Iris pigment epithelial cell (primary cell): Measurements from ENCODE around the gene MAGOH.
"Not testable (repeated sequence)": the region's sequence is repeated elsewhere in the genome, so short reads cannot be mapped to it uniquely, and the experiment has no call there.

Experiments
- DNase-seq: peaks from one replicate; pipeline ENCODE4 v3.0.0-alpha.2; 2011; ENCODE audit warnings: low read depth

MAGOH gene

GRCh38 chr1:53220171-53220961 lies 18.0 kb downstream of the MAGOH start, which contains the start of gene CZIB:
CZIB (minus strand) TSS chr1:53220634; CDS start chr1:53220575, 59 bp downstream.
- peak; percentile 92 for DNase-seq

- no peak for DNase-seq
These were observed 18.6 kb downstream of the MAGOH start for GRCh38 chr1:53219711-53220110.

- no peak for DNase-seq
These were observed 20.1 kb downstream of the MAGOH start for GRCh38 chr1:53218201-53218600.

GRCh38 chr1:53214376-53214940 lies 23.9 kb downstream of the MAGOH start:
- no peak for DNase-seq

GRCh38 chr1:53210954-53211353 lies 27.4 kb downstream of the MAGOH start:
- DNase-seq: no peak

- no peak for DNase-seq
These were observed 28.0 kb downstream of the MAGOH start for GRCh38 chr1:53210352-53210751.

GRCh38 chr1:53207726-53208125 lies 30.6 kb downstream of the MAGOH start:
- DNase-seq: peak; percentile 30

- DNase-seq: no peak
These were observed 31.5 kb downstream of the MAGOH start for GRCh38 chr1:53206735-53207379.

GRCh38 chr1:53206083-53206685 lies 32.1 kb downstream of the MAGOH start:
- not testable (repeated sequence) for DNase-seq

GRCh38 chr1:53205496-53205895 lies 32.8 kb downstream of the MAGOH start:
- not testable (repeated sequence) for DNase-seq

- no peak for DNase-seq
These were observed 34.9 kb downstream of the MAGOH start for GRCh38 chr1:53203466-53203865.

- DNase-seq: peak; percentile 51
These were observed 40.1 kb downstream of the MAGOH start for GRCh38 chr1:53198241-53198651.

GRCh38 chr1:53197291-53198200 lies 40.8 kb downstream of the MAGOH start:
- no peak for DNase-seq

GRCh38 chr1:53196485-53197290 lies 41.6 kb downstream of the MAGOH start, which contains the start of gene CPT2:
CPT2 (plus strand) TSS chr1:53196824; CDS start chr1:53196944, 120 bp downstream.
- DNase-seq: peak; percentile 90

- DNase-seq: no peak
These were observed 42.3 kb downstream of the MAGOH start for GRCh38 chr1:53196017-53196484.

GRCh38 chr1:53195246-53196016 lies 42.9 kb downstream of the MAGOH start:
- no peak for DNase-seq

- no peak for DNase-seq
These were observed 48.1 kb downstream of the MAGOH start for GRCh38 chr1:53190210-53190611.

GRCh38 chr1:53189061-53189460 lies 49.3 kb downstream of the MAGOH start:
- no peak for DNase-seq

- DNase-seq: peak; percentile 60
These were observed 50.2 kb downstream of the MAGOH start for GRCh38 chr1:53188099-53188498.

- DNase-seq: no peak
These were observed 50.9 kb downstream of the MAGOH start for GRCh38 chr1:53187401-53187800.
